ENCODE data around the gene KCNMA1. TPM values are rescaled to one million over a fixed set of nuclear protein-coding genes. Genes with fewer than 3 reads are reported as not detected.

Gene KCNMA1
- total RNA-seq, 2 donors from 2014 or later, result 5.9 to 9.3 TPM

DNA sequence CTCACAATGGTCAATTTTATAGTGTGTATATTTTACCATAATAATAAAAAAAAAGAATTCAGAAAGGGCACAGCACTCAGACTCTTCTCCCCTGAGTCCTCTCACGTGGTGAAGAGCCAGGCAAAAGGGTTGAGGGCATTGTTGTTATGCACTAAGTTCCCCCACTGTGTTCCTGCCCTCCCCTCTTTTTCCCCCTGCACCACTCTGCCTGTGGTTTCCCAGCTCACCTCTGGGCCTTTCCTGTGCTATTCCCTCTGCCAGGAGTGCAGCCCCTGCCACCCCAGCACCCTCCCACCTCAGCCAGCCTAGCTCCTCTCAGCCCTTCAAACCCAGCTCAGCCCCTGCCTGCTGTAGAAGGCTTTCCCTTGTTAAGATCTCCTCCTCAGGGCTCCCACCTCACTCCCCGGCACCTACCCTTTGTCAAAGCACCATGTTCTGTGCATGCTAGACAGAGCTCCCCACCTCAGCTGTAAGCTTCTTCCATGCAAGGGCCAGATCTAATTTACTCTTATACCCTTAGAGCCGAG lies 108.5 kb downstream of the KCNMA1 start:
- TF ChIP-seq CTCF (IDR thresholded peaks at IDR 0.05) (no peak), POLR2A (IDR thresholded peaks at IDR 0.05) (no peak)
- no peaks in the 10 kb centered on the region for H3K27me3 ChIP-seq
- H3K27ac ChIP-seq, result no peak overlapping the region
- no peaks in the 10 kb centered on the region for H3K36me3 ChIP-seq (replicated peaks in 1 of 2; ENCODE audit: insufficient read depth in 1 of 2, low read depth in 2 of 2)
- no peak overlapping the region for H3K4me3 ChIP-seq
- ATAC-seq, result no peak
- no peak for DNase-seq
- H3K4me1 ChIP-seq, result peaks cover 11% of the 10 kb centered on the region
- WGBS, 2 donors, result 85 to 89% methylated on average over 3 of the region's 3 CpGs
- H3K9me3 ChIP-seq, result no peaks in the 10 kb centered on the region
- intact Hi-C loops (cut with DNase I), result no loop called here

GRCh38 chr10:77527839-77528238 lies 109.8 kb downstream of the KCNMA1 start:
- WGBS, 2 donors, result 93 to 96% methylated on average over 2 of the region's 2 CpGs
- no peak for TF ChIP-seq POLR2A (IDR thresholded peaks at IDR 0.05)
- no peak for TF ChIP-seq CTCF (IDR thresholded peaks at IDR 0.05)
- Histone ChIP-seq H3K4me3 (no peak overlapping the region), H3K27ac (no peak overlapping the region), H3K9me3 (no peaks in the 10 kb centered on the region), H3K27me3 (no peaks in the 10 kb centered on the region), H3K36me3 (replicated peaks in 1 of 2; ENCODE audit: insufficient read depth in 1 of 2, low read depth in 2 of 2) (no peaks in the 10 kb centered on the region), H3K4me1 (peaks cover under 1% of the 10 kb centered on the region)
- ATAC-seq (no peak), DNase-seq (no peak)
- intact Hi-C loops (cut with DNase I), result no loop called here

- intact Hi-C loops (cut with DNase I), result no loop called here
- no peak overlapping the region for H3K27ac ChIP-seq
Measured at GRCh38 chr10:77526868-77527617, 110.6 kb downstream of the KCNMA1 start.

DNA sequence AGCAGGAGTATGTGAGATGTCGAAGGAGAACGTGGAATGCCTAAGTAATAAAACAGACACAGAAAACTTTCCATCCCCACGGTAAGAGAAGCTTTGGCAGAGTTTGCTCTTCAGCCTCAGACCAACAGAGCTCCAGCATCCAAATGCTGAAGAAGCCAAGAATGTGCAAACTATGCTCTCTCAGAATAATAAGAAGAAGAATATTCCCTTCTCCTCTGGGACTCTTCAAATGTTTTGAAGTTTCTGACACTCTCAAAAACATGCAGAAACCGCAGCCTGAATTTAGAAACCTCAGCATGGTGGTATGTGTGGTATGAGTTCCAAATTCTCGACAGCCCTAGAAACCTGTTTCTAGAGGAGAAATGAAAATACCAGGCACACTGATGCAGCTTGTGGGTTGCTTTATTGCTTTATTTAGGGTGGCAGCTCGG lies 113.3 kb downstream of the KCNMA1 start:
- TF ChIP-seq CTCF (IDR thresholded peaks at IDR 0.05) (no peak), POLR2A (IDR thresholded peaks at IDR 0.05) (no peak)
- Histone ChIP-seq H3K4me3 (no peak overlapping the region), H3K9me3 (no peaks in the 10 kb centered on the region), H3K27ac (no peak overlapping the region), H3K4me1 (no peaks in the 10 kb centered on the region), H3K27me3 (no peaks in the 10 kb centered on the region), H3K36me3 (replicated peaks in 1 of 2; ENCODE audit: insufficient read depth in 1 of 2, low read depth in 2 of 2) (no peaks in the 10 kb centered on the region)
- intact Hi-C loops (cut with DNase I), result no loop called here
- ATAC-seq, result no peak
- WGBS, 2 donors, result 68 to 71% methylated on average over 6 of the region's 6 CpGs
- no peak for DNase-seq

More at GRCh38 chr10:77526868-77527617, 110.6 kb downstream of the KCNMA1 start:
- Histone ChIP-seq H3K4me3 (no peak overlapping the region), H3K4me1 (no peaks in the 10 kb centered on the region), H3K9me3 (no peaks in the 10 kb centered on the region), H3K36me3 (replicated peaks in 1 of 2; ENCODE audit: insufficient read depth in 1 of 2, low read depth in 2 of 2) (no peaks in the 10 kb centered on the region), H3K27me3 (no peaks in the 10 kb centered on the region)
- DNase-seq (no peak), ATAC-seq (no peak)
- TF ChIP-seq CTCF (IDR thresholded peaks at IDR 0.05) (no peak), POLR2A (IDR thresholded peaks at IDR 0.05) (no peak)
- 67 to 79% methylated on average over 5 to 6 of the region's 6 CpGs for WGBS, 2 donors
